Activated CD4-positive, alpha-beta memory T cell treated with anti-CD3 and anti-CD28 coated beads, Interleukin-2, amount 10 ng/mL, durations not matched to agents 7 days and 5 days (primary cell): ENCODE results near the gene FURIN. TPM values are rescaled to one million over a fixed set of nuclear protein-coding genes. Genes with fewer than 3 reads are reported as not detected.

ENCODE experiments used
- CTCF ChIA-PET: fragments of 350-600 bp; sonication (Branson Sonifier 250); formaldehyde crosslinking; loops from one replicate; lab custom pipeline; 2021; ENCODE audit warnings: antibody characterized with exemption, inconsistent platforms; lab: Charles Lee
- POLR2A ChIA-PET: fragments of 350-600 bp; sonication (Branson Sonifier 250); formaldehyde crosslinking; loops from one replicate; lab custom pipeline; 2021; ENCODE audit warnings: antibody characterized with exemption; lab: Charles Lee
- DNase-seq: peaks from one replicate; pipeline ENCODE4 v3.0.0-alpha.2; 2020
- H3K27ac Mint-ChIP-seq: one replicate; pipeline ENCODE4 v1.8.0; 2021; ENCODE audit warnings: mild to moderate bottlenecking, mixed read lengths
- H3K27me3 Mint-ChIP-seq: one replicate; pipeline ENCODE4 v1.8.0; 2021; ENCODE audit warnings: mixed read lengths
- H3K36me3 Mint-ChIP-seq: one replicate; pipeline ENCODE4 v1.8.0; 2021; ENCODE audit warnings: low read depth, mixed read lengths
- H3K4me1 Mint-ChIP-seq: one replicate; pipeline ENCODE4 v1.8.0; 2021; ENCODE audit warnings: mixed read lengths
- H3K4me3 Mint-ChIP-seq: one replicate; pipeline ENCODE4 v1.8.0; 2021; ENCODE audit warnings: mild to moderate bottlenecking, mixed read lengths
- H3K9me3 Mint-ChIP-seq: one replicate; pipeline ENCODE4 v1.8.0; 2021; ENCODE audit warnings: mixed read lengths
- total RNA-seq, 2 experiments: library from RNA; stranded (reverse); gene quantifications; one replicate each; pipeline ENCODE4 v1.2.3, GENCODE V29; 2021

FURIN gene
- total RNA-seq, 2 experiments from 2014 or later = 550 to 553 TPM

DNA sequence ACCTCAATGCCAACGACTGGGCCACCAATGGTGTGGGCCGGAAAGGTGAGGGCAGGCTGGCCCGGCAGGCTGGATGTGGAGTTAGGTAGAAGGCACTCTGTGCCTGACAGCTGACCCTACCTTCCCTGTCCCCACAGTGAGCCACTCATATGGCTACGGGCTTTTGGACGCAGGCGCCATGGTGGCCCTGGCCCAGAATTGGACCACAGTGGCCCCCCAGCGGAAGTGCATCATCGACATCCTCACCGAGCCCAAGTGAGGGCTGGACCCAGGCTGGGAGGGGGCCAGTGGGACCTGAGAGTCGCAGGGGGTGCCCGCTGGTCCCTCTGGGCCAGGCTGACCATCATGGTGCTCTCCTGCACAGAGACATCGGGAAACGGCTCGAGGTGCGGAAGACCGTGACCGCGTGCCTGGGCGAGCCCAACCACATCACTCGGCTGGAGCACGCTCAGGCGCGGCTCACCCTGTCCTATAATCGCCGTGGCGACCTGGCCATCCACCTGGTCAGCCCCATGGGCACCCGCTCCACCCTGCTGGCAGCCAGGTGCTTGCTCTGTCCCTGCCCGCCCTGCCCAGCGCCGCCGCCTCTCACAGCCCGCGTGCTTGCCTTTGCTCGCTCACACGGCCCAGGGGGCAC, 11.5 kb downstream of the FURIN start:
- peaks cover 75% of the 10 kb centered on the region for H3K4me1 Mint-ChIP-seq
- H3K9me3 Mint-ChIP-seq = no peaks in the 10 kb centered on the region
- DNase-seq = no peak
- peak overlapping the region; percentile 45 for H3K27ac Mint-ChIP-seq
- ChIA-PET POLR2A (interaction anchor here (1.1 kb wide), 1 partner anchor 29 kb away, joined by 3 read pairs; no protein-coding TSS in a partner anchor), CTCF (no interaction called here)
- no peak overlapping the region for H3K4me3 Mint-ChIP-seq
- no peaks in the 10 kb centered on the region for H3K27me3 Mint-ChIP-seq
- peaks cover 73% of the 10 kb centered on the region for H3K36me3 Mint-ChIP-seq

GRCh38 chr15:90880381-90881145, 12.2 kb downstream of the FURIN start:
- Mint-ChIP-seq H3K4me1 (peaks cover 75% of the 10 kb centered on the region), H3K27ac (peak overlapping the region; percentile 52), H3K4me3 (no peak overlapping the region), H3K9me3 (no peaks in the 10 kb centered on the region), H3K27me3 (no peaks in the 10 kb centered on the region), H3K36me3 (peaks cover 66% of the 10 kb centered on the region)
- CTCF ChIA-PET = interaction anchor here (1.2 kb wide), 1 partner anchor 66 kb away, joined by 3 read pairs; no protein-coding TSS in a partner anchor
- POLR2A ChIA-PET = interaction anchor here (3.1 kb wide), 1 partner anchor 163 kb away, joined by 10 read pairs; the partner anchor contains the start of gene BLM
- DNase-seq = no peak

- Mint-ChIP-seq H3K27me3 (no peaks in the 10 kb centered on the region), H3K27ac (no peak overlapping the region), H3K4me1 (peaks cover 75% of the 10 kb centered on the region), H3K4me3 (no peak overlapping the region), H3K9me3 (no peaks in the 10 kb centered on the region), H3K36me3 (peaks cover 62% of the 10 kb centered on the region)
- CTCF ChIA-PET = interaction anchor here (1.2 kb wide), 1 partner anchor 66 kb away, joined by 3 read pairs; no protein-coding TSS in a partner anchor
- DNase-seq = no peak
- POLR2A ChIA-PET = interaction anchor here (1.1 to 3.1 kb wide), 6 partner anchors 8 to 237 kb away, joined by 3 to 10 read pairs (median 4); partner anchors contain the start of genes BLM and MAN2A2
Measured at GRCh38 chr15:90881181-90881977, 13.0 kb downstream of the FURIN start.

DNA sequence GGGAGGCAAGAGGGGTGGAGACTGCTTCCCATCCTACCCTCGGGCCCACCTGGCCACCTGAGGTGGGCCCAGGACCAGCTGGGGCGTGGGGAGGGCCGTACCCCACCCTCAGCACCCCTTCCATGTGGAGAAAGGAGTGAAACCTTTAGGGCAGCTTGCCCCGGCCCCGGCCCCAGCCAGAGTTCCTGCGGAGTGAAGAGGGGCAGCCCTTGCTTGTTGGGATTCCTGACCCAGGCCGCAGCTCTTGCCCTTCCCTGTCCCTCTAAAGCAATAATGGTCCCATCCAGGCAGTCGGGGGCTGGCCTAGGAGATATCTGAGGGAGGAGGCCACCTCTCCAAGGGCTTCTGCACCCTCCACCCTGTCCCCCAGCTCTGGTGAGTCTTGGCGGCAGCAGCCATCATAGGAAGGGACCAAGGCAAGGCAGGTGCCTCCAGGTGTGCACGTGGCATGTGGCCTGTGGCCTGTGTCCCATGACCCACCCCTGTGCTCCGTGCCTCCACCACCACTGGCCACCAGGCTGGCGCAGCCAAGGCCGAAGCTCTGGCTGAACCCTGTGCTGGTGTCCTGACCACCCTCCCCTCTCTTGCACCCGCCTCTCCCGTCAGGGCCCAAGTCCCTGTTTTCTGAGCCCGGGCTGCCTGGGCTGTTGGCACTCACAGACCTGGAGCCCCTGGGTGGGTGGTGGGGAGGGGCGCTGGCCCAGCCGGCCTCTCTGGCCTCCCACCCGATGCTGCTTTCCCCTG, 13.8 kb downstream of the FURIN start:
- H3K4me3 Mint-ChIP-seq = no peak overlapping the region
- no peak for DNase-seq
- H3K27me3 Mint-ChIP-seq = no peaks in the 10 kb centered on the region
- ChIA-PET CTCF (interaction anchor here (1.2 kb wide), 1 partner anchor 67 kb away, joined by 3 read pairs; no protein-coding TSS in a partner anchor), POLR2A (interaction anchor here (1.1 to 3.1 kb wide), 7 partner anchors 9 to 238 kb away, joined by 3 to 10 read pairs (median 5); partner anchors contain the start of genes BLM and MAN2A2)
- no peaks in the 10 kb centered on the region for H3K9me3 Mint-ChIP-seq
- H3K36me3 Mint-ChIP-seq = peaks cover 57% of the 10 kb centered on the region
- H3K4me1 Mint-ChIP-seq = peaks cover 69% of the 10 kb centered on the region
- peak overlapping the region; percentile 71 for H3K27ac Mint-ChIP-seq

GRCh38 chr15:90882781-90883525, 14.6 kb downstream of the FURIN start:
- peaks cover 54% of the 10 kb centered on the region for H3K36me3 Mint-ChIP-seq

GRCh38 chr15:90883526-90883975, 15.2 kb downstream of the FURIN start:
- ChIA-PET CTCF (interaction anchor here (3.0 kb wide), 1 partner anchor 166 kb away, joined by 32 read pairs; the partner anchor contains the start of gene BLM), POLR2A (interaction anchor here (0.7 to 4.6 kb wide), 9 partner anchors 10 to 236 kb away, joined by 3 to 26 read pairs (median 17); partner anchors contain the start of gene BLM)
- H3K27me3 Mint-ChIP-seq = no peaks in the 10 kb centered on the region
- peaks cover 52% of the 10 kb centered on the region for H3K36me3 Mint-ChIP-seq
- no peaks in the 10 kb centered on the region for H3K9me3 Mint-ChIP-seq
- H3K27ac Mint-ChIP-seq = peak overlapping the region; percentile 71
- H3K4me3 Mint-ChIP-seq = no peak overlapping the region
- DNase-seq = no peak
- peaks cover 62% of the 10 kb centered on the region for H3K4me1 Mint-ChIP-seq

More at GRCh38 chr15:90882781-90883525, 14.6 kb downstream of the FURIN start:
- ChIA-PET CTCF (no interaction called here), POLR2A (interaction anchor here (0.7 to 4.6 kb wide), 7 partner anchors 9 to 238 kb away, joined by 3 to 26 read pairs (median 9); partner anchors contain the start of gene BLM)
- DNase-seq = no peak
- Mint-ChIP-seq H3K9me3 (no peaks in the 10 kb centered on the region), H3K4me3 (no peak overlapping the region), H3K27ac (peak overlapping the region; percentile 71), H3K27me3 (no peaks in the 10 kb centered on the region), H3K4me1 (peaks cover 63% of the 10 kb centered on the region)

- peaks cover 50% of the 10 kb centered on the region for H3K36me3 Mint-ChIP-seq
Measured at GRCh38 chr15:90883976-90884718, 15.8 kb downstream of the FURIN start, which contains the start of gene FES. Gene FES, plus strand, starts transcription at chr15:90884504. Its CDS starts 542 bp downstream, at chr15:90885046.

DNA sequence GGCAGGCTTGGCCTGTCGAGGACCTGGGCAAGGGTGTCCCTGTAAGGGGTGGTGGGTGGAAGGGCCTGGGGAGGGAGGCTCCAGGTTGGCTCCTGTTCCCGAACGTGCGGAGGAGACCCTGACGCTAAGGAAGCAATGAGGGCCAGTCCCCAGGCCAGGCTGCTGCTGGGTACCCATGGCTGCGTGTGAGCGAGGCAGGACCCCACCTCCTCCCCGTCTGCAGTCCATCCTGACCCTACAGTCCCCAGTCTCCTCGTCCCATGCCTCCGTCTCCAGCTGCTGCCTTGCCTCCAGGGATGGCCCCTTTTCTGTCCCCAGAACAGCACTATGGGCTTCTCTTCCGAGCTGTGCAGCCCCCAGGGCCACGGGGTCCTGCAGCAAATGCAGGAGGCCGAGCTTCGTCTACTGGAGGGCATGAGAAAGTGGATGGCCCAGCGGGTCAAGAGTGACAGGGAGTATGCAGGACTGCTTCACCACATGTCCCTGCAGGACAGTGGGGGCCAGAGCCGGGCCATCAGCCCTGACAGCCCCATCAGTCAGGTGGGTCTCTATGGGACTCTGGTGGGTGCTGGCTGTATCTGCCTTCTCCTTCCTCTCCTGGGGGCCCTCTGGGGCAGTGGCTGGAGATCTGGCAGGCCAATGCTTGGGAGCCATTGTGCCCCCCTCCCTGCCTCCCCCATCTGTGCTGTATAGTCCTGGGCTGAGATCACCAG, 16.5 kb downstream of the FURIN start:
- DNase-seq = no peak
- Mint-ChIP-seq H3K4me3 (peak overlapping the region; percentile 41), H3K36me3 (peaks cover 48% of the 10 kb centered on the region), H3K27ac (peak overlapping the region; percentile 78), H3K27me3 (no peaks in the 10 kb centered on the region), H3K4me1 (peaks cover 58% of the 10 kb centered on the region), H3K9me3 (no peaks in the 10 kb centered on the region)
- ChIA-PET POLR2A (interaction anchor here (0.8 to 4.6 kb wide), 18 partner anchors 9 to 237 kb away, joined by 3 to 26 read pairs (median 10); partner anchors contain the start of genes BLM, HDDC3, MAN2A2 and UNC45A), CTCF (interaction anchor here (0.8 to 3.5 kb wide), 39 partner anchors 11 to 591 kb away, joined by 3 to 36 read pairs (median 5); partner anchors contain the start of genes BLM, FURIN, HDDC3 and MAN2A2)

More at GRCh38 chr15:90883976-90884718, 15.8 kb downstream of the FURIN start, which contains the start of gene FES:
- H3K9me3 Mint-ChIP-seq = no peaks in the 10 kb centered on the region
- H3K4me3 Mint-ChIP-seq = peak within 1 kb of the TSS; percentile 41
- H3K27ac Mint-ChIP-seq = peak within 1 kb of the TSS; percentile 78
- H3K4me1 Mint-ChIP-seq = peaks cover 58% of the 10 kb centered on the region
- H3K27me3 Mint-ChIP-seq = no peaks in the 10 kb centered on the region
- POLR2A ChIA-PET = interaction anchor here (0.7 to 4.6 kb wide), 14 partner anchors 8 to 236 kb away, joined by 3 to 26 read pairs (median 13); partner anchors contain the start of genes BLM and HDDC3
- no peak for DNase-seq
- CTCF ChIA-PET = interaction anchor here (1.2 to 3.5 kb wide), 7 partner anchors 10 to 564 kb away, joined by 3 to 36 read pairs (median 10); partner anchors contain the start of genes BLM, HDDC3 and UNC45A

DNA sequence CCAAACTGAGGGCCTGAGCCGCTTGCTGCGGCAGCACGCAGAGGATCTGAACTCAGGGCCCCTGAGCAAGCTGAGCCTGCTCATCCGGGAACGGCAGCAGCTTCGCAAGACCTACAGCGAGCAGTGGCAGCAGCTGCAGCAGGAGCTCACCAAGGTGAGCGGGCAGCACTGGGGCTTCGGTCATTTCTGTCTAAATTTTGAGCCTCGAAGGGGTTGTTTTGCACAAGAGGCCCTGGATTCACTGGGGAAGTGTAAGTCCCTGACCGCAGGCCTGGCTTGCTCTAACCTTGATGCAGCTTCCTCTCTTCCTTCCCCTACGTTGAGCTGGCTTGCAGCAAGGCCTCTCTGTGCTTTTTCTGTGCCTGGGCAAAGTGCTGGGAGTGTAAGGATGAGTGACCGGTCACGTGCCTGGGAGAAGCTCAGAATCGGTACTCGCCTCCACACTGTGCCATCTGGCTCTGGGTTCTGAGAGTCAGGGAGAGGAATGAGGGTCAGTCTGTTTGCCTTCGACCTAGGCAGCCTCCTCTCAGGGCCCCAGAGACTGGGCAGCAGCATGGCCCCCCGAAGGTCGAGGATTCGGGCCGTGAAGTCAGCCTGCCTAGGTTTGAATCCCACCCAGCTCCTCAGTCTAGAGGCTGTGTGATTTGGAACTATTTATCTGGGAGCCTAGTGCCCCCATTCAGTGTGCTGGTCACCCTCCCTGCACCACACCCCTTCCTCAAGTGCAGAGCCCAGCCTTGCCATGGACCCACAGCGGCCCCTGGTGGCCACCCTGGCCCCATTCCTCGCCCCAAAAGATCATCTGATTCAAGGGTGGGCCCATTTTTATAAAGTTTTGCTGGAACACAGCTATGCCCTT, 17.3 kb downstream of the FURIN start:
- Mint-ChIP-seq H3K27ac (peak overlapping the region; percentile 78), H3K4me1 (peaks cover 58% of the 10 kb centered on the region), H3K4me3 (peak overlapping the region; percentile 41), H3K9me3 (no peaks in the 10 kb centered on the region), H3K27me3 (no peaks in the 10 kb centered on the region), H3K36me3 (peaks cover 42% of the 10 kb centered on the region)
- ChIA-PET CTCF (interaction anchor here (0.7 to 3.5 kb wide), 52 partner anchors 11 to 592 kb away, joined by 3 to 36 read pairs (median 4); partner anchors contain the start of genes BLM, FURIN, HDDC3 and MAN2A2), POLR2A (interaction anchor here (0.8 to 4.6 kb wide), 19 partner anchors 10 to 238 kb away, joined by 3 to 26 read pairs (median 8); partner anchors contain the start of genes BLM, HDDC3, MAN2A2 and UNC45A)
- peak; percentile 83 for DNase-seq
